Measurements from ENCODE around the gene TMEM163.
"Not testable (repeated sequence)": the region's sequence is repeated elsewhere in the genome, so short reads cannot be mapped to it uniquely, and the experiment has no call there.

The TMEM163 gene

GRCh38 chr2:134762508-134762907 is 43.7 kb upstream of the TMEM163 start:
- Histone ChIP-seq H3K9me3 (no peaks in the 10 kb centered on the region), H3K4me3 (ENCODE audit: low read depth in 1 of 2, low read length in 1 of 2) (no peak overlapping the region), H3K27me3 (no peaks in the 10 kb centered on the region), H3K36me3 (no peaks in the 10 kb centered on the region), H3K27ac (no peak overlapping the region), H3K4me1 (ENCODE audit: control insufficient read depth in 1 of 2, insufficient read depth in 1 of 2, low read depth in 1 of 2, low read length in 1 of 2) (no peaks in the 10 kb centered on the region)
- TF ChIP-seq CTCF (IDR thresholded peaks at IDR 0.05): no peak

GRCh38 chr2:134760385-134760784 is 41.6 kb upstream of the TMEM163 start:
- Histone ChIP-seq H3K9me3 (no peaks in the 10 kb centered on the region), H3K4me3 (ENCODE audit: low read depth in 1 of 2, low read length in 1 of 2) (no peak overlapping the region), H3K27me3 (no peaks in the 10 kb centered on the region), H3K4me1 (ENCODE audit: control insufficient read depth in 1 of 2, insufficient read depth in 1 of 2, low read depth in 1 of 2, low read length in 1 of 2) (no peaks in the 10 kb centered on the region), H3K27ac (no peak overlapping the region), H3K36me3 (no peaks in the 10 kb centered on the region)
- no peak for TF ChIP-seq CTCF (IDR thresholded peaks at IDR 0.05)

DNA sequence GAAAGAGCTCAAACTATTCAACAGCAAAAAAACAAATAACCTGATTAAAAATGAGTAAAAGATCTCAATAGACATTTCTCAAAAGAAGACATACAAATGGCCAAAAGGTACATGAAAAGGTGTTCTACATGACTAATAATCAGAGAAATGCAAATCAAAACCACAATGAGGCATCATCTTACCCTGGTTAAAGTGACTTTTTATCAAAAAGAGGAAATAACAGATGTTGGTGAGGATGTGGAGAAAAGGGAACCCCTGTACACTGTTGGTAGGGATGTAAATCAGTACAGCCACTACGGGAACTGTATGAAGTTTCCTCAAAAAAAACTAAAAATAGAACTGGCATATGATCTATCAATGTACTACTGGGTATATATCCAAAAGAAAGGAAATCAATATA is 39.8 kb upstream of the TMEM163 start:
- H3K4me3 ChIP-seq (ENCODE audit: low read depth in 1 of 2, low read length in 1 of 2): no peak overlapping the region
- H3K27me3 ChIP-seq: no peaks in the 10 kb centered on the region
- no peak overlapping the region for H3K27ac ChIP-seq
- no peaks in the 10 kb centered on the region for H3K4me1 ChIP-seq (ENCODE audit: control insufficient read depth in 1 of 2, insufficient read depth in 1 of 2, low read depth in 1 of 2, low read length in 1 of 2)
- no peaks in the 10 kb centered on the region for H3K36me3 ChIP-seq
- no peak for TF ChIP-seq CTCF (IDR thresholded peaks at IDR 0.05)
- H3K9me3 ChIP-seq: no peaks in the 10 kb centered on the region

GRCh38 chr2:134751981-134752380 is 33.2 kb upstream of the TMEM163 start:
- H3K4me1 ChIP-seq (ENCODE audit: control insufficient read depth in 1 of 2, insufficient read depth in 1 of 2, low read depth in 1 of 2, low read length in 1 of 2); H3K36me3 ChIP-seq; H3K27ac ChIP-seq; H3K27me3 ChIP-seq; H3K9me3 ChIP-seq; H3K4me3 ChIP-seq (ENCODE audit: low read depth in 1 of 2, low read length in 1 of 2): not testable (repeated sequence)

GRCh38 chr2:134745546-134745945 is 26.7 kb upstream of the TMEM163 start:
- Histone ChIP-seq H3K27ac (no peak overlapping the region), H3K36me3 (no peaks in the 10 kb centered on the region), H3K9me3 (no peaks in the 10 kb centered on the region), H3K4me1 (ENCODE audit: control insufficient read depth in 1 of 2, insufficient read depth in 1 of 2, low read depth in 1 of 2, low read length in 1 of 2) (no peaks in the 10 kb centered on the region), H3K4me3 (ENCODE audit: low read depth in 1 of 2, low read length in 1 of 2) (no peak overlapping the region), H3K27me3 (peaks cover 3% of the 10 kb centered on the region)
- no peak for TF ChIP-seq CTCF (IDR thresholded peaks at IDR 0.05)

GRCh38 chr2:134745023-134745422 is 26.2 kb upstream of the TMEM163 start:
- no peaks in the 10 kb centered on the region for H3K4me1 ChIP-seq (ENCODE audit: control insufficient read depth in 1 of 2, insufficient read depth in 1 of 2, low read depth in 1 of 2, low read length in 1 of 2)
- no peak overlapping the region for H3K4me3 ChIP-seq (ENCODE audit: low read depth in 1 of 2, low read length in 1 of 2)
- H3K27me3 ChIP-seq: peaks cover 3% of the 10 kb centered on the region
- TF ChIP-seq CTCF (IDR thresholded peaks at IDR 0.05): no peak
- no peak overlapping the region for H3K27ac ChIP-seq
- no peaks in the 10 kb centered on the region for H3K9me3 ChIP-seq
- no peaks in the 10 kb centered on the region for H3K36me3 ChIP-seq
